NCI-H1694 treated with DMSO at 0.1 percent for 48 hours (cell line): ENCODE results near the gene RNF208.
A peak's percentile ranks its signal among the peaks of the same experiment; 100 is the strongest.
"Not testable (repeated sequence)": the region's sequence is repeated elsewhere in the genome, so short reads cannot be mapped to it uniquely, and the experiment has no call there.

Experiments used
- DNase-seq: peaks from one replicate; lab custom pipeline; 2025; lab: John Stamatoyannopoulos, UW

The RNF208 gene

GRCh38 chr9:137222190-137223077, at the start of gene RNF208:
RNF208 (minus strand) TSS chr9:137222240; CDS start chr9:137221212, 1,028 bp downstream.
- no peak for DNase-seq

GRCh38 chr9:137271696-137272076, 49.6 kb upstream of the RNF208 start:
- DNase-seq, result no peak

- DNase-seq, result no peak
Measured at GRCh38 chr9:137270929-137271695, 49.1 kb upstream of the RNF208 start.

- no peak for DNase-seq
Measured at GRCh38 chr9:137269231-137269772, 47.3 kb upstream of the RNF208 start.

GRCh38 chr9:137268538-137269201, 46.6 kb upstream of the RNF208 start:
- no peak for DNase-seq

GRCh38 chr9:137267933-137268355, 45.9 kb upstream of the RNF208 start:
- no peak for DNase-seq

- DNase-seq, result no peak
Measured at GRCh38 chr9:137266585-137267453, 44.8 kb upstream of the RNF208 start.

- no peak for DNase-seq
Measured at GRCh38 chr9:137266162-137266527, 44.1 kb upstream of the RNF208 start.

- DNase-seq, result no peak
Measured at GRCh38 chr9:137265496-137266161, 43.6 kb upstream of the RNF208 start.

GRCh38 chr9:137264067-137264466, 42.0 kb upstream of the RNF208 start:
- DNase-seq, result no peak

GRCh38 chr9:137263506-137263905, 41.5 kb upstream of the RNF208 start:
- no peak for DNase-seq

- DNase-seq, result no peak
Measured at GRCh38 chr9:137262909-137263285, 40.9 kb upstream of the RNF208 start.

GRCh38 chr9:137262173-137262908, 40.3 kb upstream of the RNF208 start:
- not testable (repeated sequence) for DNase-seq

GRCh38 chr9:137256856-137257255, 34.8 kb upstream of the RNF208 start:
- DNase-seq, result no peak

- DNase-seq, result no peak
Measured at GRCh38 chr9:137256362-137256761, 34.3 kb upstream of the RNF208 start.

GRCh38 chr9:137255448-137256114, 33.5 kb upstream of the RNF208 start:
- no peak for DNase-seq

- peak; percentile 43 for DNase-seq
Measured at GRCh38 chr9:137254624-137255447, 32.8 kb upstream of the RNF208 start, which contains the start of gene NELFB. NELFB (plus strand) TSS chr9:137255327.
